PC-9 (cell line): ENCODE measurements around the gene IER3.

Experiments used
- EZH2 ChIP-seq: fragments of 200-600 bp; sonication (generic); IDR thresholded peaks from 2 replicates; pipeline ENCODE4 v1.8.0; 2017; ENCODE audit warnings: antibody characterized with exemption, low read depth
- TF ChIP-seq, protein P1 (sequence below): fragments of 200-600 bp; sonication (generic); conservative IDR thresholded peaks from 2 replicates; pipeline ENCODE4 v1.6.1; 2017; ENCODE audit warnings: mixed run types, antibody characterized with exemption, mild to moderate bottlenecking, moderate library complexity

DNA sequence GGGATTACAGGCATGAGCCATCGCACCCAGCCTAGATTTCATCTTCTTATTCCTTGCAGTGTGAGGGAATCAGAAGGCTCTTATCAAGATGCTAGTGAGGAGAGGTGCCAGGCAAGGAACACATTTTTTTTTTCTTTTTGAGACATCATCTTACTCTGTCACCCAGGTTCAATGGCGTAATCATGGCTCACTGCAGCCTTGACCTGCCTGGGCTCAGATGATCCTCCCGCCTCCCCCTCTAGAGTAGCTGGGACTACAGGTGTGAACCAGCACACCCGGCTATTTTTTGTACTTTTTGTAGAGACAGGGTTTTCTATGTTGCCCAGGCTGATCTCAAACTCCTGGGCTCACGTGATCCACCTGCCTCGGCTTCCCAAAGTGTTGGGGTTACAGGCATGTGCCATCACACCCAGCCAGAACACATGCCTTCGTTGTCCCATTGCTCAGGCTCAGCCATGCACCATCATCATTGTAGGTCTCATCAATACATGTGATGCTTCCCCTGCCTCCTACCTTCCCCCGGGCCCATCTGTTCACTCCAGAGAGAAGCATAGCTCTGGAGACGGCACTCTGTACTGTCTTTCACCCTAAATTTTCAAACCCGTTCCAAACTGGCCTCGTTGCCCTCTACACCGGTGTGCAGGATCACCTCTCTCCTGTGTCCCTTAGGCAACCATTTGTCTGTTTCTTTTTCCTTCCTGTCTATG, 12.0 kb downstream of the IER3 start:
- TF ChIP-seq, protein P1, sequence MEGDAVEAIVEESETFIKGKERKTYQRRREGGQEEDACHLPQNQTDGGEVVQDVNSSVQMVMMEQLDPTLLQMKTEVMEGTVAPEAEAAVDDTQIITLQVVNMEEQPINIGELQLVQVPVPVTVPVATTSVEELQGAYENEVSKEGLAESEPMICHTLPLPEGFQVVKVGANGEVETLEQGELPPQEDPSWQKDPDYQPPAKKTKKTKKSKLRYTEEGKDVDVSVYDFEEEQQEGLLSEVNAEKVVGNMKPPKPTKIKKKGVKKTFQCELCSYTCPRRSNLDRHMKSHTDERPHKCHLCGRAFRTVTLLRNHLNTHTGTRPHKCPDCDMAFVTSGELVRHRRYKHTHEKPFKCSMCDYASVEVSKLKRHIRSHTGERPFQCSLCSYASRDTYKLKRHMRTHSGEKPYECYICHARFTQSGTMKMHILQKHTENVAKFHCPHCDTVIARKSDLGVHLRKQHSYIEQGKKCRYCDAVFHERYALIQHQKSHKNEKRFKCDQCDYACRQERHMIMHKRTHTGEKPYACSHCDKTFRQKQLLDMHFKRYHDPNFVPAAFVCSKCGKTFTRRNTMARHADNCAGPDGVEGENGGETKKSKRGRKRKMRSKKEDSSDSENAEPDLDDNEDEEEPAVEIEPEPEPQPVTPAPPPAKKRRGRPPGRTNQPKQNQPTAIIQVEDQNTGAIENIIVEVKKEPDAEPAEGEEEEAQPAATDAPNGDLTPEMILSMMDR: no peak
- no peak for TF ChIP-seq EZH2
